GM18502 (cell line): ENCODE measurements around the gene NARF.

Source experiments
- ATAC-seq: cut with Tn5 transposase; IDR thresholded peaks from one replicate; pipeline ENCODE4 v1.9.1; 2021; ENCODE audit warnings: mild to moderate bottlenecking; ENCODE audit not compliant: unreplicated experiment, poor library complexity

NARF gene

DNA sequence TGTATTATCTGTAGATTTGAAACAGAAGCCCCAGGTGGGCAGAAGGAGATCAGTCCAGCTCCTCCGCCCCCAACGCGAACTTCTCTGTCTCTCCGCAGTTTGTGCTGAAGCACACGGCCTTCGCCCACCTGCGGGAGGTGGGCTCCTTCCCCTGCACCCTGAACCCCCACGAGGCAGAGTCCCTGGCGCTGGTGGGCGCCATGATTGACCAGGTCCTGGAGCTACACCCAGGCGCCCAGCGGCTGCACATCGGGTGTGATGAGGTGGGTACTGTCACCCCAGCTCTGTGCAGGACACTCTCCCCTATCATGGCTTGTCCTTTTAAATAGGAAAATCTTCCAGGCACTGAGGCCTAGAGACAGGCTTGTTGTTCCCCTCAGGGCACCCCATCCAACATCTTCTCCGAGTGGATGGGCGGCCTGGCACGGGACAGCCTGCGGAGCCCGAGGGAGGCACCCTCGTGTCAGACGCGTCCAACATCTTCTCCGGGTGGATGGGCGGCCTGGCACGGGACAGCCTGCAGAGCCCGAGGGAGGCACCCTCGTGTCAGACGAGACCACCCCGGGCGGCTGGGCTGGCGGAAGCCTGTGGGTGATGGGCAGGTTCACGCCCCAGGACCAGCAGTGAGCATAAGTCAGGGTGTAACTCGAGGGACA, 24.9 kb upstream of the NARF start:
- ATAC-seq = no peak

GRCh38 chr17:82434216-82434565, 24.4 kb upstream of the NARF start:
- ATAC-seq = no peak

DNA sequence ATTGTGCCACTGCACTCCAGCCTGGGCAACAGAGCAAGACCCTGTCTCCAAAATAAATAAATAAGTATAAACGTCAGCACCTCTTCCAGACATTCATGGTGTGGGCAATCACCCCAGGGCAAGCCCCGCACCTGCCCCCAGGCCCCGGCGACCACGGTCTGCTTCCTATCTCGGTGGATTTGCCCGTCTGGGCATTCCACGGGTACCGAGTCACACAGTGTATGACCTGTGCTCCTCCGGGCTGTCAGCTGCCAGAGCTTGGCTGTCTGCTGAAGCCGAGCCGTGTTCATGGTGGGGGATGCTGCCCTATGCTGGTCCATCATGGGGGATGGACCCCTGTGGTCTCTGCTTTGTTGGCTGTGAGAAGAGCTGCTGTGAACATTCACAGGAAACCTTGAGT, 23.4 kb upstream of the NARF start:
- ATAC-seq = no peak

DNA sequence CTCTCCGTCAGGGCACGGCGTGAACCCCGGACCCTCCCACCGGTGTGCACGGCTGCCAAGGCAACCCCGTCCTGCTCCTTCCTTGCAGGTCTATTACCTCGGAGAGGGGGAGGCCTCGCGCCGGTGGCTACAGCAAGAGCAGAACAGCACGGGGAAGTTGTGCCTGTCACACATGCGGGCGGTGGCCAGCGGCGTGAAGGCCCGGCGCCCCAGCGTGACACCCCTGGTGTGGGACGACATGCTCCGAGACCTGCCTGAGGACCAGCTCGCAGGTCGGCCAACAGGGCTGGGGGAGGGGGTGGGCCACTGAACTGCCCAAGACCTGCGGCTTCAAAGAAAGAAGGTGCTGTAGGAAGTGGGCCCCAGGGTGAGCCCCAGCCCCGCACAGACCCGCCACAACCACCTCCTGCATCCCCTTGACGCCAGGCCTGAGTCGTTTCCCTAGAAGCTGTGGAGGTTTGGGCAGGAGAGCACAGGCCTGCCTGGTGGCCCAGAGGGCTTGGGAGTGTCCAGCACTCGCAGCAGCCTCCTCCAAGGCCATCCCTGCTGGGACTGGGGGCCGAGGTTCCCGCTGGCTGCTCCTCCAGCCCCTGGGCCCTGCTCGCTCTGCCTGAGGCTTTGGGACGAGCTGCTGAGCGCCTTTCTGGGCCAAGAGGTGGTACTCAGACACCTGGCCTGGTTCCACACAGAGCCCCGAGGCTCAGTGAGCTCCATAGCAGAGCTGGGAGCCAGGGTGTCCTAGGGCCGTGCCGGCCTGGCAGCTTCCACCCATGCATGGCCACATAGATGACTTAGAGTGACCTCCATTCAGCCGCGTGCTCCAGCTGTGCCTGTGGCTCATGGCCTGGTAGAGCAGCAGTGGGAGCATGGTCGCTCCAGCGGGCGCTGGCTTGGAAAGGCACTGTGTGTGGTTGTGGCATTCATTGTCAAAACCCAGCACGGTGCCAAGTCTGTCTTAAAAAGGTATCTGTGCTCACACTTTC, 22.6 kb upstream of the NARF start:
- no peak for ATAC-seq

GRCh38 chr17:82436601-82437324, 21.8 kb upstream of the NARF start:
- no peak for ATAC-seq

DNA sequence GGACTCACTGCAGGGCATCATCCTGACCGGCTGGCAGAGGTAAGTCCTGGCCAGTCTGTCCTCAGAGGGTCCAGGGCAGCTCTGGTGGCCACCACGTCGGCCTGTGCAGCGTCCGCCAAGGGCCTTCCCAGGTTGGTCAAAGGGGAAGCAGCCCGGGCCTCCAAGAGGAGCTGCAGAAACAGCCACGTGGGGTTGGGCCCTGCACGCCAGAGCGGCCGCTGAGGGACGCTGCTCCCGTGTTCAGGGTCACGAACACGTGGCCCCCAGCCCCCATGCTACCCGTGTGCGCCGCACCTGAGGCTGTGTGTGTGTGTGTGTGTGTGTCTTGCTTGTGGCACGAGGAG, 21.2 kb upstream of the NARF start:
- no peak for ATAC-seq

DNA sequence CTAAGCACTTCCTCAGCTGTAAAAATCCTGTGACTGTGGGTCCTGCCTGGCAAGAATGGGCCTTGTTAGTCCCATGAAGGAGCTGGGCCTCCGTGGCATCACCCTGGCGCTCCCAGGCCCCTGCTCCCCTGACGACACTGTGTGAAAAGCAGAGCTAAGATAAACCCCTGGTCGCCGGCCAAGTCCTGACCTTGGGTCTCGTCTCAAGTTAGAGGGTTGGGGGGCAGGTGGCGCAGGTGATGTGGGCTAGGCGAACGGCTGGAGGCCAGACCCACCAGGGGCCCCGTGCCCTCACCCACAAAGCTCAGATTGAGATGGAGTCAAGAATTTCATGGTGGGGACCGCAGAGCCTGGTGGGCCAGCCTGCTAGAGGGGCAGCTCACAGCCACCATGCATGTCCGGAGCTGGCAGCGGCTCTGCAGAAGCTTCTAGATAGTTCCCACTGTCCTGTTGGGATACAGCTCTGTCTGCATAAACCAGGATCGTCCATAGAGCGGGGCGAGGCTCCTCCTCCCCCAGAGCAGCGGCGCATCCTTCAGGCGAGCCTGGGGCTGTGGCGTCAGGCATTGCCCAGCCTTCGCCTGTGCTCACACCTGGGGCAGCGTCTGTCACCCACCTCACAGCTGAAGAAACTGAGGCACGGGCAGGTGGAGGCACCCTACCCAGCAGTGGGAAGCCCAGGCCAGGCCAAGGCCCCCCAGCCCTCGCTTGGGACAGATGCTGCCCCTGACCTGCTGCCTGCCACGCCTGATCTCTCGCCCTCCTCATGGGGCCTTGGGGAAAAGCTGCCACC, 19.9 kb upstream of the NARF start:
- no peak for ATAC-seq

GRCh38 chr17:82439194-82439828, 19.2 kb upstream of the NARF start:
- no peak for ATAC-seq

- no peak for ATAC-seq
Measured at GRCh38 chr17:82439829-82440365, 18.6 kb upstream of the NARF start.

DNA sequence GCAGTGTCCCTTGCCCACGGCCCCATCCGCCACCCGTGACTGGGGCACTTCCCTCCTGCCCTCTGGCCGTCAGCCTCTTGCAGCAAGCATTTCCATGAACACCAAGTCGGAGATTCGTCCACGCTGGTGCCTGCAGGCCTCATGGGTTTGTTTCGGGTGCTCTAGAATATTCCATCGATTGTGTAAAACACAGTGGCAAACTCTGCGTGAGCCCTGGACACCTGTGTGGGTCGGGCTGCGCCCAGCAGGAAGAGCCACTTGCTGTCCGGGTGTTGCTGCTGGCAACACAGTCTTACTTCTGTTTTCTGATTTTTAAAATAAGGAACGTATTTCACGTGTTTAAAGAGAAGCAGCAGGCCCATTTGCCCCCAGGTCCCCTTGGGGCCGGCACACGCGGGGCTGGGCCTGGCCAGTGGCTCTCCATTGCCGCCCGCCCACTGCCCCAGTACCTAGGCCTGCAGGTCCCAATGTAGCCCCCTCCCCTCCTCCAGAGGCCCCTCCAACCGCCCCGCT, 18.0 kb upstream of the NARF start:
- ATAC-seq = no peak

DNA sequence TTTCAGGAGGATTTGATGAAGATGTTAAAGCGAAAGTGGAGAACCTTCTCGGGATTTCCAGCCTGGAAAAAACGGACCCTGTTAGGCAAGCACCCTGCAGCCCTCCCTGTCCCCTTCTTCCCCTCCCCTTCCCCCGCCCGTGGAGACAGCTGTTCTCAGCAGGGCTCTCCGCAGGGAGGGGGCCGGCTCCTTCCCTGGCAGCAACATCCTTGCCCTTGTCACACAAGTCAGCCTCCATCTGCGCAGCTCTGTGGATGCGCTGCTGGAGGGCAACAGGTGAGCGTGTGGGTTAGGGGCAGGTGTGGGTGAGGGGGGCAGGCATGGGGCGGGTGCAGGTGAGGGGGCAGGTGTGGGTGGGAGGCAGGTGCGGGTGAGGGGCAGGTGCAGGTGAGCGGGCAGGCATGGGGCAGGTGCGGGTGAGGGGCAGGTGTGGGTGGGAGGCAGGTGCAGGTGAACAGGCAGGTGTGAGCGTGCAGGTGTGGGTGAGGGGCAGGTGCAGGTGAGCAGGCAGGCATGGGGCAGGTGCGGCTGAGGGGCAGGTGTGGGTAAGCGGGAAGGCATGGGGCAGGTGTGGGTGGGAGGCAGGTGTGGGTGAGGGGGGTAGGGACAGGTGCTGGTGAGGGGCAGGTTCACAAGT, 17.4 kb upstream of the NARF start:
- ATAC-seq = no peak

DNA sequence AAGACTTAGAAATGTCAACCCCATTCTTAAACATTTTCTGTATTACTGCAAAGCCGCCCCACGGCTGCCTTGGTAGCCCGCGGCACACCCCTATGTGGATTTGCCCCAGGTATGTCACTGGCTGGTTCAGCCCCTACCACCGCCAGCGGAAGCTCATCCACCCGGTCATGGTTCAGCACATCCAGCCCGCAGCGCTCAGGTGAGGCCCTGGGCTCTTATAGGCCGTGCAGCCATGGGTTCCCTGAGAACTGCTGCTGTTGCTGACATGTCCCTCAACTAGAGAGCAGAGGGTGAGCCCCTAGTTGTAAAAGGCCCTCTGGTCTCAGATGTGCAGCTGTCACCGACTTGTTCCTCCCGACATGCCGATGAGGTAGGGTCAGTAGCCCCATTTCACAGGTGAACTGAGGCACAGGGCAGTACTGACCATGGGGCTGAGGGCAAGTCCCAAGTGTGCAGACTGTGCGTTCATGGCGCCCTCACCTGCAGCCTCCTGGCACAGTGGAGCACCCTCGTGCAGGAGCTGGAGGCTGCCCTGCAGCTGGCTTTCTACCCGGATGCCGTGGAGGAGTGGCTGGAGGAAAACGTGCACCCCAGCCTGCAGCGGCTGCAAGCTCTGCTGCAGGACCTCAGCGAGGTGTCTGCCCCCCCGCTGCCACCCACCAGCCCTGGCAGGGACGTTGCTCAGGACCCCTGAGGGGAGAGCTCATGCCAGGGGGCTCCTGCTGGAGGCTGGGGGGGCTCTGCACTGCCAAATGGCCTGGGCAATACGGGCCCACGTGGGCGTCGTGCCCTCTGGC, 16.7 kb upstream of the NARF start:
- no peak for ATAC-seq

DNA sequence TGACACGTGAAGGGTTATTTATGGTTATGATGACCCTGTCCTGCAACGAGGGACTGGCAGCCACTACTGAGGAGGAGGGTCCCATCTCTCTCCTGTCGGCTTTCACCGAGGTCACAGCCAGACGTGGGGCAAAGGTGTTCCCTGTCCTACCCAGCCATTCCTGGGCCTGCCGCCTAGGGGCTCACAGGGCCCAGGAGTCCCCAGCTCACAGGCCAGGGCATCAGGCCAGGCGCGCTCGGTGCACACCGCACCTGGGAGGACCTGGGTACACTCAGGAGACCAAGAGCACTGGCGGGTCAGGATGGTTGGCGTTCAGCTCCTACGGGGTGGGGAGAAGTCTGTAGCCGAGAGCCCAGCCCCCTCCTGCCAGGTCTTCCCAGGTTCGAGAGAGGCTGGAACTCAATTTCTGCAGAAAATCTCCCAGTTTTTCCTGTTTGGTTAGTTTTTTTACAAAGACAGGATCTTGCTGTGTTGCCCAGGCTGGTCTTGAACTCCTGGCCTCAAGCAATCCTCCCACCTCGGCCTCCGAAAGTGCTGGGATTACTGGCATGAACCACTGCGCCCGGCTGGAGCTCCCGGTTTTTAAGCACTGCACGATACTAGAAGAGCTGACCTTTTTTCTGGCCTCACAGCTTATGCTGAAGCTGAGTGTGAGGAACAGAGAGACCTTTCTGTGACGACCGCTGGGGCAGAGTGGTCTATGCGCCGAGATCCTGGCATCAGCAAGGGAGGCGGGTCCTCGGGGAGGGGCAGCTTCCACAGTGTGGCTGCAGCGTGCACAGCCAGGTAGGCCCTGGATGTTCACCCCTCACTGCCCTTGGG, 15.7 kb upstream of the NARF start:
- ATAC-seq = no peak

- no peak for ATAC-seq
Measured at GRCh38 chr17:82443465-82444283, 14.9 kb upstream of the NARF start.

DNA sequence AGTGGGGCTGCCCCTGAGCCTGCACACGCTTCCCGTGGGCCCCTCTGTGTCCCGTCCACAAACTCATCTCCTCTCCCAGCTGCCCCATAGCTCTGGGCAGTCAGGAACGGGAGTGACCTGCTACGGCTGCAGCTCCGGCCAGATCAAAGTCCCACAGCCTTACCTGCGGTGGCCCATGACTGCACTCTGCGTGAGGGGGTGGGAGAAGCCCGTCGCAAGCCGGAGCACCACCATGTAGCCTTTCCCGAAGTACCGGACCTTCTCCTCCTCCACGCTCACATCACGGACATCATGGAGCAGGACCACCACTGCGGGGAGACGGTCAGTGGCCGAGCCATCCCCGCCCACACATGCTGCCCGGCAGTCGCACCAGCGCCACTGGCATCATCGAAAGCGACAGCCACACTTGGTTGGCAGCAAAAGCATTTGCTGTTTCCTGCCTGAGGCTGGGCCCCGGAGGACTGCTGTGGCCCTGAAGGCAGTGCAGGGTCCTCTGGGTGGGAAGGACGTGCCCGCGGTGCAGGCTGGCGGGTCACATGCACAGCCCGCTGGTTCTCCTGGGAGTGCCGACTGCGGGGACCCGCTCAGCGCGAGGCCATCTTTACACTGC, 14.2 kb upstream of the NARF start:
- no peak for ATAC-seq

- ATAC-seq = no peak
Measured at GRCh38 chr17:82444941-82445521, 13.5 kb upstream of the NARF start.
